ENCODE measurements around the gene BAX.

Gene BAX

GRCh38 chr19:48988860-48989259 lies 34.2 kb downstream of the BAX start:
- no peak for DNase-seq

GRCh38 chr19:48989701-48990291 lies 35.1 kb downstream of the BAX start:
- DNase-seq, result no peak

- DNase-seq, result no peak
These were observed 35.7 kb downstream of the BAX start for GRCh38 chr19:48990400-48990799.

GRCh38 chr19:48991011-48991609 lies 36.4 kb downstream of the BAX start:
- no peak for DNase-seq

- DNase-seq, result no peak
These were observed 37.4 kb downstream of the BAX start for GRCh38 chr19:48991873-48992580.

GRCh38 chr19:48992581-48993174 lies 38.0 kb downstream of the BAX start:
- no peak for DNase-seq

GRCh38 chr19:48993175-48994034 lies 38.7 kb downstream of the BAX start, which contains the start of the genes GYS1 and RUVBL2:
Gene GYS1 (minus strand): TSS chr19:48993309. CDS start chr19:48993112, 197 bp downstream.
Gene RUVBL2 (plus strand): TSS chr19:48993887. CDS start chr19:48993912, 25 bp downstream.
- DNase-seq, result peak; percentile 99

GRCh38 chr19:48994035-48994386 lies 39.3 kb downstream of the BAX start:
- DNase-seq, result no peak

- peak; percentile 50 for DNase-seq
These were observed 43.3 kb downstream of the BAX start for GRCh38 chr19:48997972-48998371.

GRCh38 chr19:48999481-49000325 lies 45.0 kb downstream of the BAX start:
- DNase-seq, result peak; percentile 54

- no peak for DNase-seq
These were observed 49.5 kb downstream of the BAX start for GRCh38 chr19:49004133-49004532.

GRCh38 chr19:49004964-49005614 lies 50.4 kb downstream of the BAX start:
- DNase-seq, result no peak

GRCh38 chr19:49006905-49007304 lies 52.2 kb downstream of the BAX start:
- DNase-seq, result no peak

- no peak for DNase-seq
These were observed 55.2 kb downstream of the BAX start for GRCh38 chr19:49009828-49010227.

GRCh38 chr19:49010453-49010852 lies 55.8 kb downstream of the BAX start:
- no peak for DNase-seq

- DNase-seq, result no peak
These were observed 56.5 kb downstream of the BAX start for GRCh38 chr19:49011194-49011593.
